Keratinocyte (primary cell): Measurements from ENCODE around the gene INAVA. TPM values are rescaled to one million over a fixed set of nuclear protein-coding genes. Genes with fewer than 3 reads are reported as not detected.
A peak's percentile ranks its signal among the peaks of the same experiment; 100 is the strongest.

ENCODE experiments used
- DNase-seq: peaks from one replicate; pipeline ENCODE4 v3.0.0-alpha.2; 2011; ENCODE audit warnings: low read depth, missing footprints, low spot score
- FAIRE-seq: peaks from 2 replicates; lab custom pipeline; 2011; peaks lifted over from hg19 to GRCh38; lab: Jason Lieb, UNC
- H2AFZ ChIP-seq: 2 replicates; pipeline ENCODE4 v1.6.0; 2012; ENCODE audit warnings: low read length, control low read depth, inconsistent platforms; ENCODE audit not compliant: control insufficient read depth
- H3K27ac ChIP-seq: 2 replicates; pipeline ENCODE4 v1.5.1; 2011; ENCODE audit warnings: low read length; ENCODE audit not compliant: control insufficient read depth, insufficient read depth
- H3K27me3 ChIP-seq: 3 replicates; pipeline ENCODE4 v1.6.0; 2011; ENCODE audit warnings: low read length; ENCODE audit not compliant: control insufficient read depth, insufficient read depth; ENCODE audit errors: extremely low read depth
- H3K36me3 ChIP-seq, 2 experiments: 2 replicates in 1 of 2; 3 replicates in 1 of 2; pipeline ENCODE4 v1.5.1; 2011; ENCODE audit warnings: low read length in 2 of 2, mild to moderate bottlenecking in 1 of 2; ENCODE audit not compliant: control insufficient read depth in 2 of 2, insufficient read depth in 2 of 2; ENCODE audit errors: extremely low read depth in 1 of 2
- H3K4me1 ChIP-seq: 3 replicates; pipeline ENCODE4 v1.5.1; 2011; ENCODE audit warnings: low read length; ENCODE audit not compliant: control insufficient read depth, insufficient read depth; ENCODE audit errors: extremely low read depth
- H3K4me2 ChIP-seq: 3 replicates; pipeline ENCODE4 v1.6.0; 2011; ENCODE audit warnings: low read depth, low read length; ENCODE audit not compliant: control insufficient read depth, insufficient read depth; ENCODE audit errors: extremely low read depth
- H3K4me3 ChIP-seq, 3 experiments: fragments of 200-600 bp in 1 of 3; sonication (generic) in 1 of 3; 2 replicates in 2 of 3; 3 replicates in 1 of 3; pipeline ENCODE4 v1.5.1; 2011 to 2016; ENCODE audit warnings: low read length in 3 of 3, mild to moderate bottlenecking in 3 of 3, control low read depth in 2 of 3, inconsistent platforms in 1 of 3, low read depth in 1 of 3, mixed read lengths in 1 of 3, mixed run types in 1 of 3, moderate library complexity in 1 of 3; ENCODE audit not compliant: control insufficient read depth in 2 of 3, insufficient read depth in 2 of 3; ENCODE audit errors: extremely low read depth in 1 of 3
- H3K79me2 ChIP-seq: 2 replicates; pipeline ENCODE4 v1.6.0; 2012; ENCODE audit warnings: low read length; ENCODE audit not compliant: control insufficient read depth, insufficient read depth
- H3K9ac ChIP-seq: 3 replicates; pipeline ENCODE4 v1.6.0; 2011; ENCODE audit warnings: low read length; ENCODE audit not compliant: control insufficient read depth, insufficient read depth; ENCODE audit errors: extremely low read depth
- H3K9me1 ChIP-seq: 3 replicates; pipeline ENCODE4 v1.6.0; 2011; ENCODE audit warnings: low read length; ENCODE audit not compliant: control insufficient read depth, insufficient read depth; ENCODE audit errors: extremely low read depth
- H3K9me3 ChIP-seq: 2 replicates; pipeline ENCODE4 v1.5.1; 2012; ENCODE audit warnings: low read depth, low read length; ENCODE audit not compliant: control insufficient read depth
- H4K20me1 ChIP-seq: 3 replicates; pipeline ENCODE4 v1.6.0; 2011; ENCODE audit warnings: low read length; ENCODE audit not compliant: control insufficient read depth, insufficient read depth; ENCODE audit errors: extremely low read depth
- EZH2 ChIP-seq: IDR thresholded peaks from one replicate; pipeline ENCODE4 v1.6.1; 2012; ENCODE audit warnings: inconsistent platforms, mild to moderate bottlenecking, low read length, moderate library complexity
- dilution Hi-C: fragments of 300-500 bp; cut with MboI; formaldehyde crosslinking; loops from one replicate; pipeline ENCODE4 v1.7.0; 2020; ENCODE audit warnings: low sequenced_read_pairs; ENCODE audit not compliant: extremely low pct_ligation_motif_present
- polyA plus RNA-seq, 5 experiments: library from polyadenylated mRNA; depleted of rRNA in 3 of 5; stranded (reverse) in 3 of 5; stranded (forward) in 1 of 5; unstranded in 1 of 5; fragments of >200 nt; gene quantifications; 1 replicate in 1 of 5; 2 replicates in 3 of 5; 3 replicates in 1 of 5; pipeline versions ENCODE4 v1.2.1 to v1.2.3, GENCODE V29; 2011 to 2012; ENCODE audit warnings: missing spikeins in 2 of 5, low read depth in 1 of 5, low replicate concordance in 1 of 5
- TF ChIP-seq, protein P1 (sequence below), 3 experiments: IDR thresholded peaks in 1 of 3; conservative IDR thresholded peaks in 1 of 3; optimal IDR thresholded peaks in 1 of 3; 2 replicates in 2 of 3; 3 replicates in 1 of 3; pipeline versions ENCODE3 to v1.5.1; 2011; ENCODE audit warnings: low read length in 3 of 3, mild to moderate bottlenecking in 3 of 3, moderate library complexity in 2 of 3, control low read depth in 1 of 3, inconsistent platforms in 1 of 3; ENCODE audit not compliant: insufficient read depth in 2 of 3; ENCODE audit errors: extremely low read depth in 1 of 3

INAVA gene
- polyA plus RNA-seq, 1 donor (not counting 4 experiments of a cell fraction or from before 2014, with no cell fraction given), result 12.5 TPM

DNA sequence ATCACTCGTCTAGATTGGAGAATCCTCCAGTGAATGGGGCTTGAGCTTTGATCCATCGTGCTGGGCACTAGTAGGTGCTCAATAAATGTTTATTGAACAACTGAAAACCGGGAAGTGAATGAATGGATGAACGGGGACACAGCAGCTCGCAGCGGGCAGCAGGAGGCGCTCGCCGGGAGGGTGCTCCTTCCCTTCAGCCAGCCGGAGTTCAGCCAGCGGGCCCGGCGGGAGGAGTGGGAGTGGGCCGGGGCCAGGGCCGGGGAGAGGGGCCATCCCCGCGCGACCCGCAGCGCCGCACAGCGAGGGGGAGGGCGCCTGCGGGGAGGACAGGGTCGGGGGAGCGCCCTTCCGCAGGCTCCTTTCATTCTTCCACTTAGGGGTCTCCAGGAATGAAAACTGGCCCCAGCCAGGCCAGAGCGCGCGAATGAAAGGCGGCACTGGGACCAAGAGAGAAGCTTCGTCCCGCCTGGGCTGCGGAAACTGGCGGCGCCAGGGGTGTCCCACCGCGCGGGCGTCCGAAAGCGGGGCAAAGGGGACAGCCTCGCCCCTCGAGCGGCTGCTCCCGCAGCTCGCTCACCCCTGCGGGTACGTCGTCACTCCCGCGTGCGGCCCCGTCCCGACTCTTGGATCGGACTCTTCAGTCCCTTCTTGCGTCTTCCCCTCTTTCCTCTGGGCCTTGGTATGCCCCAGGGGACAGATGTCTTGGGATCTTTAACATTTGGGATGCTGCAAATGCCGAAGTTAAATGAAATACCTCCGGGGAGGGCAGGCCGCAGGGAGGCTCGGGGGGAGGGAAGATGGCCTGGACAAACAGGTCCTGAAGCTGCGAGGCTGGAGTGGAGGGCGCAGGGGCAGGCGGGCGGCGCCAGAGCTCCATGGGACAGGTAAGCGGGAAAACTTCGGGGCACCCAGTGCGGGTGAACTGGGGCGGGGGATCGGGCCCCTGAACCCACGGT lies 3.6 kb upstream of the INAVA start:
- dilution Hi-C loops, result no loop called here

DNA sequence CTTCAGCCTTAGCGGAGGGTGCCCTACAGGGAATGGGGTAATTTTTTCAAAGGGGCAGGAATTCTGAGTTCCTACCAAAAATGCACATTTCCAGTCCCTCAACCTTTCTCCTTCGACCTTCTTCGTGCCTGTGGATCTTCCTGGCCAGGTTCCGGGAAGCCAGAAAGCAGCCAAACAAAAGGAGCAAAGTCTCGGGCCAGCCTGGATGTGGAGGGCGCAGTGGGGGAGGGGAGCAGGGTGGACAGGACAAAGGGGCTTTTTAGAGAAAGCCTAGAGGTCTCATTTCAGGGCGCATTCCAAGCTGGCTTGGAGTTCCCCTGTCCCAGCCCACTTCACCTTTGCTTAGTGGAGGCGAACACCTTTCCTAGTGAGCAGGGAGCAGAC lies 2.9 kb upstream of the INAVA start:
- H3K9ac ChIP-seq, result peak overlapping the region; percentile 80
- no peaks in the 10 kb centered on the region for H3K27me3 ChIP-seq
- peaks cover 28% of the 10 kb centered on the region for H3K4me1 ChIP-seq
- H4K20me1 ChIP-seq, result no peaks in the 10 kb centered on the region
- FAIRE-seq (no peak), DNase-seq (no peak)
- H3K4me3 ChIP-seq, result peak overlapping the region; percentile 42 to 62 (median 57)
- H3K4me2 ChIP-seq, result peak overlapping the region; percentile 85
- no peak for TF ChIP-seq EZH2
- TF ChIP-seq, protein P1, sequence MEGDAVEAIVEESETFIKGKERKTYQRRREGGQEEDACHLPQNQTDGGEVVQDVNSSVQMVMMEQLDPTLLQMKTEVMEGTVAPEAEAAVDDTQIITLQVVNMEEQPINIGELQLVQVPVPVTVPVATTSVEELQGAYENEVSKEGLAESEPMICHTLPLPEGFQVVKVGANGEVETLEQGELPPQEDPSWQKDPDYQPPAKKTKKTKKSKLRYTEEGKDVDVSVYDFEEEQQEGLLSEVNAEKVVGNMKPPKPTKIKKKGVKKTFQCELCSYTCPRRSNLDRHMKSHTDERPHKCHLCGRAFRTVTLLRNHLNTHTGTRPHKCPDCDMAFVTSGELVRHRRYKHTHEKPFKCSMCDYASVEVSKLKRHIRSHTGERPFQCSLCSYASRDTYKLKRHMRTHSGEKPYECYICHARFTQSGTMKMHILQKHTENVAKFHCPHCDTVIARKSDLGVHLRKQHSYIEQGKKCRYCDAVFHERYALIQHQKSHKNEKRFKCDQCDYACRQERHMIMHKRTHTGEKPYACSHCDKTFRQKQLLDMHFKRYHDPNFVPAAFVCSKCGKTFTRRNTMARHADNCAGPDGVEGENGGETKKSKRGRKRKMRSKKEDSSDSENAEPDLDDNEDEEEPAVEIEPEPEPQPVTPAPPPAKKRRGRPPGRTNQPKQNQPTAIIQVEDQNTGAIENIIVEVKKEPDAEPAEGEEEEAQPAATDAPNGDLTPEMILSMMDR (optimal IDR thresholded peaks at IDR 0.05 in 1 of 3, IDR thresholded peaks at IDR 0.05 in 1 of 3, conservative IDR thresholded peaks at IDR 0.05 in 1 of 3; ENCODE audit: extremely low read depth in 1 of 3, insufficient read depth in 2 of 3, low read length in 3 of 3), result no peak
- H3K79me2 ChIP-seq, result peaks cover 14% of the 10 kb centered on the region
- H3K9me1 ChIP-seq, result no peaks in the 10 kb centered on the region
- H2AFZ ChIP-seq, result peak overlapping the region; percentile 95
- H3K9me3 ChIP-seq, result no peaks in the 10 kb centered on the region
- dilution Hi-C loops, result no loop called here
- H3K36me3 ChIP-seq, result no peaks in the 10 kb centered on the region
- no peak overlapping the region for H3K27ac ChIP-seq

More for the DNA sequence above, 3.6 kb upstream of the INAVA start:
- DNase-seq, result no peak
- Histone ChIP-seq H3K79me2 (peaks cover 14% of the 10 kb centered on the region), H3K27me3 (no peaks in the 10 kb centered on the region), H3K4me1 (peaks cover 24% of the 10 kb centered on the region), H3K4me3 (peak overlapping the region; percentile 42 to 62 (median 57)), H3K36me3 (no peaks in the 10 kb centered on the region), H2AFZ (peak overlapping the region; percentile 95), H3K9ac (peak overlapping the region; percentile 80), H3K27ac (peak overlapping the region; percentile 65), H4K20me1 (no peaks in the 10 kb centered on the region), H3K9me1 (no peaks in the 10 kb centered on the region), H3K9me3 (no peaks in the 10 kb centered on the region), H3K4me2 (peak overlapping the region; percentile 85)
- FAIRE-seq, result no peak
- no peak for TF ChIP-seq EZH2
- TF ChIP-seq, protein P1 (optimal IDR thresholded peaks at IDR 0.05 in 1 of 3, IDR thresholded peaks at IDR 0.05 in 1 of 3, conservative IDR thresholded peaks at IDR 0.05 in 1 of 3; ENCODE audit: extremely low read depth in 1 of 3, insufficient read depth in 2 of 3, low read length in 3 of 3), result peak; percentile 35 to 75 (median 71)
